ENCODE measurements around the gene L2HGDH. TPM values are rescaled to one million over a fixed set of nuclear protein-coding genes. Genes with fewer than 3 reads are reported as not detected.

Gene L2HGDH
- total and polyA plus RNA-seq, 9 of the 15 experiments (the other 6 are each of a cell fraction or from before 2014, with no cell fraction given): 1.7 to 16.1 (median 10.5) TPM

GRCh38 chr14:50231475-50232275 is 80.4 kb downstream of the L2HGDH start, which contains the start of gene SOS2 (continued):
- no peak for TF ChIP-seq ATF6 (CRISPR knock-in tag; IDR thresholded peaks at IDR 0.05)
- TF ChIP-seq TEAD1 (CRISPR knock-in tag; IDR thresholded peaks at IDR 0.05): peak in 1 of 2 experiments; percentile 78; a peak in 1 of 4 replicates
- TF ChIP-seq ZC3H8 (IDR thresholded peaks at IDR 0.05): no peak
- TF ChIP-seq ZNF274 (IDR thresholded peaks at IDR 0.05; ENCODE audit: borderline replicate concordance, low read depth, low read length): no peak
- TF ChIP-seq TBP (optimal IDR thresholded peaks at IDR 0.05; ENCODE audit: low read depth, low read length): no peak
- no peak for TF ChIP-seq BRF2 (IDR thresholded peaks at IDR 0.05; ENCODE audit: borderline replicate concordance, insufficient read depth, insufficient read length)
- peak; percentile 66 for TF ChIP-seq CXXC5 (CRISPR knock-in tag; IDR thresholded peaks at IDR 0.05)
- TF ChIP-seq ZBTB5 (IDR thresholded peaks at IDR 0.05): no peak
- TF ChIP-seq MGA (IDR thresholded peaks at IDR 0.05): peak; percentile 18; the same call in 1 of the 2 replicates
